GM23248 (cell line): ENCODE results near the gene FOXL1. TPM values are rescaled to one million over a fixed set of nuclear protein-coding genes. Genes with fewer than 3 reads are reported as not detected.

Experiments used
- DNase-seq: peaks from one replicate; pipeline ENCODE4 v3.0.0-alpha.2; 2015
- H2AFZ ChIP-seq: fragments of 200-600 bp; sonication (generic); 2 replicates; pipeline ENCODE4 v1.6.1; 2016; ENCODE audit warnings: antibody characterized with exemption
- H3F3A ChIP-seq: fragments of 200-600 bp; sonication (generic); 2 replicates; pipeline ENCODE4 v1.6.1; 2016; ENCODE audit warnings: mild to moderate bottlenecking, antibody characterized with exemption, mixed run types; ENCODE audit not compliant: insufficient read depth
- H3K27ac ChIP-seq: fragments of 200-600 bp; sonication (generic); 2 replicates; pipeline ENCODE4 v1.5.1; 2016; ENCODE audit warnings: mild to moderate bottlenecking
- H3K27me3 ChIP-seq: fragments of 200-600 bp; sonication (generic); replicated peaks from 2 replicates; pipeline ENCODE4 v1.6.1; 2016; ENCODE audit warnings: mild to moderate bottlenecking; ENCODE audit not compliant: insufficient read depth
- H3K36me3 ChIP-seq: fragments of 200-600 bp; sonication (generic); 2 replicates; pipeline ENCODE4 v1.6.1; 2016; ENCODE audit warnings: low read depth, mild to moderate bottlenecking
- H3K4me1 ChIP-seq: fragments of 200-600 bp; sonication (generic); 2 replicates; pipeline ENCODE4 v1.6.1; 2016; ENCODE audit warnings: mild to moderate bottlenecking; ENCODE audit not compliant: insufficient read depth
- H3K4me2 ChIP-seq: fragments of 200-600 bp; sonication (generic); one replicate; pipeline ENCODE4 v1.6.1; 2016; ENCODE audit warnings: mild to moderate bottlenecking; ENCODE audit not compliant: unreplicated experiment
- H3K4me3 ChIP-seq: fragments of 200-600 bp; sonication (generic); 2 replicates; pipeline ENCODE4 v1.5.1; 2016; ENCODE audit warnings: mild to moderate bottlenecking
- H3K79me2 ChIP-seq: fragments of 200-600 bp; sonication (generic); 2 replicates; pipeline ENCODE4 v1.6.1; 2016; ENCODE audit warnings: mild to moderate bottlenecking; ENCODE audit not compliant: insufficient read depth
- H3K9ac ChIP-seq: fragments of 200-600 bp; sonication (generic); 2 replicates; pipeline ENCODE4 v1.6.1; 2016; ENCODE audit warnings: mild to moderate bottlenecking
- H3K9me2 ChIP-seq: fragments of 200-600 bp; sonication (generic); 2 replicates; pipeline ENCODE4 v1.6.1; 2016; ENCODE audit warnings: mixed run types, mild to moderate bottlenecking, moderate library complexity; ENCODE audit not compliant: insufficient read depth
- H3K9me3 ChIP-seq: fragments of 200-600 bp; sonication (generic); one replicate; pipeline ENCODE4 v1.6.1; 2017; ENCODE audit warnings: low read depth
- H4K20me1 ChIP-seq: fragments of 200-600 bp; sonication (generic); 2 replicates; pipeline ENCODE4 v1.6.0; 2016; ENCODE audit not compliant: insufficient read depth
- EZH2 ChIP-seq: fragments of 200-600 bp; sonication (generic); IDR thresholded peaks from 2 replicates; pipeline ENCODE4 v1.6.1; 2018; ENCODE audit warnings: antibody characterized with exemption, mild to moderate bottlenecking; ENCODE audit not compliant: insufficient read depth, poor library complexity, severe bottlenecking
- EZH2phosphoT487 ChIP-seq: fragments of 200-600 bp; sonication (generic); IDR thresholded peaks from 2 replicates; pipeline ENCODE4 v1.6.1; 2018; ENCODE audit warnings: antibody characterized with exemption, moderate library complexity, mild to moderate bottlenecking, low read depth; ENCODE audit not compliant: insufficient read depth
- WGBS, 2 experiments: methylation state at CpG; one replicate each; pipeline ENCODE4 v1.1.6; 2015 to 2017; ENCODE audit warnings: low lambda C conversion rate in 2 of 2, low coverage in 1 of 2; ENCODE audit errors: missing lambda C conversion rate in 2 of 2; 5-methylcytosine and 5-hydroxymethylcytosine counted together
- in situ Hi-C: fragments of 300-500 bp; cut with MboI; formaldehyde crosslinking; loops from 2 replicates; pipeline ENCODE4 v1.15.0; 2020
- polyA plus RNA-seq: library from polyadenylated mRNA; unstranded; fragments of >200 nt; fragmentation: Nextera tagmentation; extraction: Ambion mirVana; gene quantifications from 2 replicates; pipeline ENCODE4 v1.2.1, GENCODE V29; 2016
- total RNA-seq: library from RNA; depleted of rRNA; stranded (reverse); fragments of >200 nt; shearing (Covaris generic); gene quantifications from 2 replicates; pipeline ENCODE4 v1.2.3, GENCODE V29; 2014

Gene FOXL1
- total and polyA plus RNA-seq, 2 experiments from 2014 or later, result 4.9 to 14.5 TPM

- H4K20me1 ChIP-seq, result no peaks in the 10 kb centered on the region
- no peaks in the 10 kb centered on the region for H3K36me3 ChIP-seq
- peak overlapping the region; percentile 28; the same call in 1 of the 2 replicates for H3K9ac ChIP-seq
- in situ Hi-C loops, result no loop called here
- H3F3A ChIP-seq, result peaks cover 11% of the 10 kb centered on the region
- peak overlapping the region; percentile 51 for H3K4me3 ChIP-seq
- H3K4me1 ChIP-seq, result peaks cover 16% of the 10 kb centered on the region
- H3K27ac ChIP-seq, result no peak overlapping the region
- H3K9me2 ChIP-seq, result no peaks in the 10 kb centered on the region
- no peaks in the 10 kb centered on the region for H3K9me3 ChIP-seq
- H3K27me3 ChIP-seq, result no peaks in the 10 kb centered on the region
- H3K4me2 ChIP-seq, result peak overlapping the region; percentile 64
- TF ChIP-seq EZH2 (no peak), EZH2phosphoT487 (no peak)
- 40 to 45% methylated on average over 15 to 16 of the region's 16 CpGs for whole genome bisulfite sequencing, 2 experiments
- H2AFZ ChIP-seq, result peak overlapping the region; percentile 85
- no peaks in the 10 kb centered on the region for H3K79me2 ChIP-seq
- no peak for DNase-seq
These were observed 26.3 kb downstream of the FOXL1 start for GRCh38 chr16:86604436-86605193.

GRCh38 chr16:86605950-86606349 lies 27.6 kb downstream of the FOXL1 start:
- Histone ChIP-seq H4K20me1 (no peaks in the 10 kb centered on the region), H3K4me1 (peaks cover 24% of the 10 kb centered on the region), H3K27ac (no peak overlapping the region), H3K4me3 (no peak overlapping the region), H3K79me2 (no peaks in the 10 kb centered on the region), H3K9me2 (no peaks in the 10 kb centered on the region), H3K9me3 (no peaks in the 10 kb centered on the region), H3F3A (peaks cover 14% of the 10 kb centered on the region), H3K9ac (no peak overlapping the region), H3K36me3 (no peaks in the 10 kb centered on the region), H3K4me2 (no peak overlapping the region), H3K27me3 (no peaks in the 10 kb centered on the region), H2AFZ (no peak overlapping the region)
- in situ Hi-C loops, result no loop called here
- 93 to 95% methylated on average over 3 of the region's 3 CpGs for WGBS, 2 experiments
- no peak for DNase-seq
- TF ChIP-seq EZH2phosphoT487, result no peak
- no peak for TF ChIP-seq EZH2

GRCh38 chr16:86608301-86608747 lies 30.0 kb downstream of the FOXL1 start:
- peak overlapping the region; percentile 29 for H3K4me2 ChIP-seq
- H3K36me3 ChIP-seq, result no peaks in the 10 kb centered on the region
- H3K27me3 ChIP-seq, result no peaks in the 10 kb centered on the region
- no peak overlapping the region for H3K9ac ChIP-seq
- DNase-seq, result peak; percentile 40
- H3K4me1 ChIP-seq, result peaks cover 31% of the 10 kb centered on the region
- no peaks in the 10 kb centered on the region for H3K9me3 ChIP-seq
- no peaks in the 10 kb centered on the region for H4K20me1 ChIP-seq
- no peak overlapping the region for H3K27ac ChIP-seq
- WGBS, 2 experiments, result 31 to 36% methylated on average over 2 of the region's 2 CpGs
- TF ChIP-seq EZH2phosphoT487 (no peak), EZH2 (no peak)
- H3K4me3 ChIP-seq, result no peak overlapping the region
- in situ Hi-C loops, result no loop called here
- peaks cover 14% of the 10 kb centered on the region for H3F3A ChIP-seq
- H3K9me2 ChIP-seq, result no peaks in the 10 kb centered on the region
- H2AFZ ChIP-seq, result no peak overlapping the region
- H3K79me2 ChIP-seq, result no peaks in the 10 kb centered on the region

GRCh38 chr16:86609115-86609514 lies 30.8 kb downstream of the FOXL1 start:
- Histone ChIP-seq H3K9ac (peak overlapping the region; percentile 50), H3K9me2 (no peaks in the 10 kb centered on the region), H3K4me1 (peaks cover 31% of the 10 kb centered on the region), H3K27ac (peak overlapping the region; percentile 81), H4K20me1 (no peaks in the 10 kb centered on the region), H3K4me3 (peak overlapping the region; percentile 29; the same call in 1 of the 2 replicates), H3K9me3 (no peaks in the 10 kb centered on the region), H3F3A (peaks cover 14% of the 10 kb centered on the region), H3K4me2 (peak overlapping the region; percentile 39), H3K79me2 (no peaks in the 10 kb centered on the region), H3K36me3 (no peaks in the 10 kb centered on the region), H3K27me3 (no peaks in the 10 kb centered on the region), H2AFZ (peak overlapping the region; percentile 15)
- peak; percentile 86 for DNase-seq
- WGBS, 2 experiments, result 30 to 37% methylated on average over 6 of the region's 6 CpGs
- in situ Hi-C loops, result no loop called here
- TF ChIP-seq EZH2 (no peak), EZH2phosphoT487 (no peak)
